OCI-LY3 (cell line): ENCODE data around the gene EML4.

Source experiments
- CTCF ChIP-seq: fragments of 200-600, 300-600 bp; sonication (generic); IDR thresholded peaks from 2 replicates; pipeline ENCODE4 v1.5.1; 2014; ENCODE audit warnings: antibody characterized with exemption, low read length, low read depth
- EZH2phosphoT487 ChIP-seq: fragments of 200-600 bp; shearing (Covaris generic); IDR thresholded peaks from 2 replicates; pipeline ENCODE4 v1.6.1; 2018; ENCODE audit warnings: antibody characterized with exemption, mixed run types, low read depth

GRCh38 chr2:42267530-42267929, 98.4 kb downstream of the EML4 start:
- no peak for TF ChIP-seq CTCF
- TF ChIP-seq EZH2phosphoT487 = no peak
